ENCODE measurements around the gene ETFA. TPM values are rescaled to one million over a fixed set of nuclear protein-coding genes. Genes with fewer than 3 reads are reported as not detected.

Gene ETFA
- total RNA-seq, 4 donors from 2014 or later = 90.9 to 233 (median 99.9) TPM

DNA sequence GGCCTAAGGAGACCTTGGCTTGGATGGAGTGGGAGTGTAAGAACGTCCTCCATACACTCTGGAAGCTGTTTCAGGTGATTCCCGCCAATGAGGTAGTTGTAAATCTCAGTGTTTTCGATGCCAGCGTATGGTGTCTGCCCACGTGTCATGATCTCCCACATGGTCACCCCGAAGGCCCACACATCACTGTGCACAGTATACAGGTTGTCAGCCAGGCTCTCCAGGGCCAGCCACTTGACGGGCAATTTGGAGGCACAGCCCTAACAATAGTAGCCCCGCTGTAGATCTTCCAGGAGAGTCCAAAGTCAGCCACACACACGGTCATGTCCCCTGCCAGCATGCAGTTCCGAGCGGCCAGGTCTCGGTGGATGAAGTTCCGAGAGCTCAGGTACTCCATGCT, 51.9 kb downstream of the ETFA start:
- H3K36me3 ChIP-seq = no peaks in the 10 kb centered on the region
- no peaks in the 10 kb centered on the region for H3K9me3 ChIP-seq
- H3K27ac ChIP-seq = no peak overlapping the region
- no peak for TF ChIP-seq POLR2A (IDR thresholded peaks at IDR 0.05)
- TF ChIP-seq, protein P1, sequence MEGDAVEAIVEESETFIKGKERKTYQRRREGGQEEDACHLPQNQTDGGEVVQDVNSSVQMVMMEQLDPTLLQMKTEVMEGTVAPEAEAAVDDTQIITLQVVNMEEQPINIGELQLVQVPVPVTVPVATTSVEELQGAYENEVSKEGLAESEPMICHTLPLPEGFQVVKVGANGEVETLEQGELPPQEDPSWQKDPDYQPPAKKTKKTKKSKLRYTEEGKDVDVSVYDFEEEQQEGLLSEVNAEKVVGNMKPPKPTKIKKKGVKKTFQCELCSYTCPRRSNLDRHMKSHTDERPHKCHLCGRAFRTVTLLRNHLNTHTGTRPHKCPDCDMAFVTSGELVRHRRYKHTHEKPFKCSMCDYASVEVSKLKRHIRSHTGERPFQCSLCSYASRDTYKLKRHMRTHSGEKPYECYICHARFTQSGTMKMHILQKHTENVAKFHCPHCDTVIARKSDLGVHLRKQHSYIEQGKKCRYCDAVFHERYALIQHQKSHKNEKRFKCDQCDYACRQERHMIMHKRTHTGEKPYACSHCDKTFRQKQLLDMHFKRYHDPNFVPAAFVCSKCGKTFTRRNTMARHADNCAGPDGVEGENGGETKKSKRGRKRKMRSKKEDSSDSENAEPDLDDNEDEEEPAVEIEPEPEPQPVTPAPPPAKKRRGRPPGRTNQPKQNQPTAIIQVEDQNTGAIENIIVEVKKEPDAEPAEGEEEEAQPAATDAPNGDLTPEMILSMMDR (IDR thresholded peaks at IDR 0.05) = no peak
- no peak overlapping the region for H3K4me3 ChIP-seq
- no peak for DNase-seq
- intact Hi-C loops (cut with DNase I; ENCODE audit: low total_unique reads) = no loop called here
- no peaks in the 10 kb centered on the region for H3K4me1 ChIP-seq
- H3K27me3 ChIP-seq = no peaks in the 10 kb centered on the region

DNA sequence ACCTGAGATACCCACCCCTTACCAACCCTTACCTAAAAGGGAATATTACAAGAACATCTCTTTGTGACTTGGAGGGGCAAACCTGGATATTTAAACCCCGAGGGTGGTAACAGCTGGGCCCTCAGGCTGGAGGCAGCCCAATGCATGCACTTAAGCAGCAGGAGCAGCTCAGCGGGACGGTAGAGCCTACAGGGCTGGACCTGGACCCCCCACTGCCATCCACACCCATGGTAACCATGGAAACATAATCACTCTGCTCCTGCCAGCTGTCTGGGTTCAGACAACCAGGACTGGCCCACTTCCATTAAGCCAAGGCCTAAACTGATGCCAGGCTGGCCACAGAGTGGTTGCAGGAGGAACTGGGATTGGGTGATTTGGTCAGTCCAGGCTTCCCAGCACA, 52.8 kb downstream of the ETFA start:
- no peak overlapping the region for H3K4me3 ChIP-seq
- H3K36me3 ChIP-seq = no peaks in the 10 kb centered on the region
- TF ChIP-seq POLR2A (IDR thresholded peaks at IDR 0.05) = no peak
- TF ChIP-seq, protein P1 (IDR thresholded peaks at IDR 0.05) = no peak
- H3K27me3 ChIP-seq = no peaks in the 10 kb centered on the region
- no peaks in the 10 kb centered on the region for H3K9me3 ChIP-seq
- intact Hi-C loops (cut with DNase I; ENCODE audit: low total_unique reads) = no loop called here
- no peak for DNase-seq
- H3K27ac ChIP-seq = no peak overlapping the region
- no peaks in the 10 kb centered on the region for H3K4me1 ChIP-seq

DNA sequence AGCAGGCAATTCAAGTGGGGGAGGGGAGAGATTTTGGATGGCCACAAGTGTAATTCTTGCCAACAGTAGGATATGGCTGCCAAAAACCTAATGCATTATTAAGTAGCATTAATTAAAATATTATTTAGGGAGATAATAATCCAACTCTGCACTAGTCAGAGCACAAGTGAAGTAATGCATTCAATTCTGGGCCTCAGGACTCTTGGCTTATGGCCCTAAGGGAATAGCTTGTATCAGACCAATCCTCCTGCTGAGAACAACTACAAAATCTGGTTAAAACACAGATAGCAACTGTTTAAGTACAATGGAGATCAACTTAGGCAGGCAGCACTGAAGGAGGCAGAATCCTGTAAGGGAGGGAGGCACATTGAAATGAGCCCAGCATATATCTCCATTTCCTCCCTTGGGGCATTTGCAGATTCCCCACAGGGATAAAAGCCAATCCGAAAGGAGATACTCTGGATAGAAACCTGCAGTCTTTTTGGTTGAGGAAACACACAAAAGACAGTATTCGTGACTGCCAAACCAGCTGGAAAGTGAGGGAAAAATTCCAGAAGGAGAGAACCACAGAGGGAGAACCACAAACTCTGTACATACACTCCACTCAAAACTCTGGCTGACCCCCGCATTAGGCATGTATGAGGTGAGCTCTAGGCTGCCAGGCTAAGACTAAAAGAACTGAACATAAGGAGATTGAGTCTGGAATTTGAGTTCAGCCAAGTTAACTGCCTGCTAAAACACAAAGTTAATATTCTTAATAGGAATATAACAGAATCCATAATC, 57.4 kb downstream of the ETFA start:
- TF ChIP-seq, protein P1 (IDR thresholded peaks at IDR 0.05) = no peak
- TF ChIP-seq POLR2A (IDR thresholded peaks at IDR 0.05) = no peak
- DNase-seq = no peak
- no peaks in the 10 kb centered on the region for H3K9me3 ChIP-seq
- H3K4me1 ChIP-seq = no peaks in the 10 kb centered on the region
- no peaks in the 10 kb centered on the region for H3K27me3 ChIP-seq
- no peaks in the 10 kb centered on the region for H3K36me3 ChIP-seq
- intact Hi-C loops (cut with DNase I; ENCODE audit: low total_unique reads) = no loop called here
- H3K4me3 ChIP-seq = no peak overlapping the region
- no peak overlapping the region for H3K27ac ChIP-seq

DNA sequence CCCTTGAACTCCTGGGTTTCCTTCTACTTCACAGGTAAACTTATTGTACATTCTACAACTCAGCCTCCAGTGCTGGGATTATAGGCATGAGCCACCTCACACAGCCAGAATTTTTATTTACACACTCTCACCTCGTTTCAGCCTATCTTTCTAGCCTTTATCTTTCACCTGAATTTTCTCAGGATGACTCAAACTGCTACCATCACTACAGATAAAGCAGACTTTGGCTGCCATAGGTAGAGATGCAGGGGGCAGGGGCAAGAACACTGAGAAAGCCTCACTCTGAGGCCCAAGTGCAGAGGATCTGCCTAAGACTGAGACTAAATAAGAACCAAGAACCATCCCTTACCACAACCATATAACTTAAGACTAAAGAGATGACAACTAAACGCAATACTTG, 59.0 kb downstream of the ETFA start:
- no peaks in the 10 kb centered on the region for H3K27me3 ChIP-seq
- H3K36me3 ChIP-seq = no peaks in the 10 kb centered on the region
- no peaks in the 10 kb centered on the region for H3K4me1 ChIP-seq
- TF ChIP-seq, protein P1 (IDR thresholded peaks at IDR 0.05) = no peak
- no peak for TF ChIP-seq POLR2A (IDR thresholded peaks at IDR 0.05)
- H3K4me3 ChIP-seq = no peak overlapping the region
- H3K9me3 ChIP-seq = no peaks in the 10 kb centered on the region
- intact Hi-C loops (cut with DNase I; ENCODE audit: low total_unique reads) = no loop called here
- no peak for DNase-seq
- no peak overlapping the region for H3K27ac ChIP-seq

DNA sequence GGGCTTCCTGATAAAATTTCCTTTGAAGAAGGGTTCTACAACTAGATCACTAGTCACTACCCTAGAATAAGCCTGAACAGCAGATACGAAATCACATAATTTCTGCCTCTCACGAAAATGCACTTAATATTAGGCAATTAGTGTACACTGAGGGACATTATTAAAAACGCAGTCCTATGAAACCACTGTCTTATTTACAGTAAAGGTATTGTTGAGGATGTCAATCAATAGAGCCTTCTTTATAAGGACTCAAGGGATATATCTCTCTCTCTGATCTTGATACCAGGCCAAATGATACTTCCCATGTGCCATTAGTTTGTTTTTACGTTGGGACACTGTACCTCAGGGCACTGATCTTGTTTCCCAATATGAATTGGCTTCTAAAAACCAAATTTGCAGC, 59.6 kb downstream of the ETFA start:
- TF ChIP-seq, protein P1 (IDR thresholded peaks at IDR 0.05) = no peak
- TF ChIP-seq POLR2A (IDR thresholded peaks at IDR 0.05) = no peak
- no peak overlapping the region for H3K4me3 ChIP-seq
- intact Hi-C loops (cut with DNase I; ENCODE audit: low total_unique reads) = no loop called here

More for the DNA sequence above, 59.6 kb downstream of the ETFA start:
- no peaks in the 10 kb centered on the region for H3K9me3 ChIP-seq
- H3K4me1 ChIP-seq = no peaks in the 10 kb centered on the region
- no peaks in the 10 kb centered on the region for H3K36me3 ChIP-seq
- H3K27me3 ChIP-seq = no peaks in the 10 kb centered on the region
- H3K27ac ChIP-seq = no peak overlapping the region
- DNase-seq = no peak

All from uterus (tissue), 4 donors.